Measurements from ENCODE around the gene GPR3.

DNA sequence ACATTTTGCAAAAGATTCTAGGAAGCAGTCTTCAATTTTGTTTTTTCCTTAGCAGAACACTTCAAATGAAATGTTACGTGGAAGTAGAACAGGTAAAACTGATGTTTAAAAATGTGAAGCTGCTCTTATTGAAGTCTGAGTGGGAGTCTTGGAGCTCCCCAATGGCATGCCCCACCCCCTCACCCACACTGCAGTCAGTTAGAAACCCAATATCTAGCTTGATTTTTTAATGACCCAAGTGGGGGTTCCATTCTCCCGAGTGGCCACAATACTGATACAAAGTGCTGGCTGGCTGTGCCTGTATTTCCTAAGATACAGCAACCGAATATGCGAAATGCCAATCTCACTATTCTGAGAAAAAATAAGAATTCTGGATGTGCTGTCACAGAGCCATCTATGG is 31.3 kb downstream of the GPR3 start:
- no peak for TF ChIP-seq POLR2A (IDR thresholded peaks at IDR 0.05; ENCODE audit: low read length)
- TF ChIP-seq GATA1 (IDR thresholded peaks at IDR 0.05; ENCODE audit: low read depth, low read length) = no peak
